B cell (primary cell): ENCODE data around the gene ITPKB.

Experiments
- EZH2 ChIP-seq: IDR thresholded peaks from 2 replicates; pipeline ENCODE4 v1.6.1; 2012; ENCODE audit warnings: borderline replicate concordance, low read depth, mild to moderate bottlenecking, moderate library complexity, low read length; ENCODE audit not compliant: insufficient read depth, poor library complexity, severe bottlenecking
- TF ChIP-seq, protein P1 (sequence below): fragments of 200-600 bp; IDR thresholded peaks from one replicate; pipeline ENCODE4 v1.8.0; 2022; ENCODE audit warnings: antibody characterized with exemption, mild to moderate bottlenecking

DNA sequence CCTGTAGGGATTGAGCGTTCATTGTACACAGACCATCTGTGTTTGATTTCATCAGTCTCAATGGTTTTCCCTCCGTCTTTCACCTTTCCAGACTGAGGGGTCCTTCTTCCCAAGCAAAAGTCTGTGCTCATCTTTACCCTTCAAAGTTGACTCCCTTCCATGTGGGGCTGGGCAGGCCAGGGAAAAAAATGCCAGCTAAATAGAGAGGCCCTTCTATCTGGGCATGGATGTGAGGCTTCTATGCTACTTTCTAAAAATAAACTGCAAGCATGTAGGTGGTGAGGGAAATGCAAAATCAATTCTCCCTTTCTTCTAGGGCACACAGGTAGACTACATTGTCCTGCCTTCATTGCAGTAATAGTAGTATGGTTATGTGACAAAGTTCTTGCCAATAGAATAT, 46.7 kb upstream of the ITPKB start:
- TF ChIP-seq, protein P1, sequence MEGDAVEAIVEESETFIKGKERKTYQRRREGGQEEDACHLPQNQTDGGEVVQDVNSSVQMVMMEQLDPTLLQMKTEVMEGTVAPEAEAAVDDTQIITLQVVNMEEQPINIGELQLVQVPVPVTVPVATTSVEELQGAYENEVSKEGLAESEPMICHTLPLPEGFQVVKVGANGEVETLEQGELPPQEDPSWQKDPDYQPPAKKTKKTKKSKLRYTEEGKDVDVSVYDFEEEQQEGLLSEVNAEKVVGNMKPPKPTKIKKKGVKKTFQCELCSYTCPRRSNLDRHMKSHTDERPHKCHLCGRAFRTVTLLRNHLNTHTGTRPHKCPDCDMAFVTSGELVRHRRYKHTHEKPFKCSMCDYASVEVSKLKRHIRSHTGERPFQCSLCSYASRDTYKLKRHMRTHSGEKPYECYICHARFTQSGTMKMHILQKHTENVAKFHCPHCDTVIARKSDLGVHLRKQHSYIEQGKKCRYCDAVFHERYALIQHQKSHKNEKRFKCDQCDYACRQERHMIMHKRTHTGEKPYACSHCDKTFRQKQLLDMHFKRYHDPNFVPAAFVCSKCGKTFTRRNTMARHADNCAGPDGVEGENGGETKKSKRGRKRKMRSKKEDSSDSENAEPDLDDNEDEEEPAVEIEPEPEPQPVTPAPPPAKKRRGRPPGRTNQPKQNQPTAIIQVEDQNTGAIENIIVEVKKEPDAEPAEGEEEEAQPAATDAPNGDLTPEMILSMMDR = no peak
- TF ChIP-seq EZH2 = no peak
